Right lobe of liver (tissue), 6 donors: ENCODE measurements around the gene EPS8L3. TPM values are rescaled to one million over a fixed set of nuclear protein-coding genes. Genes with fewer than 3 reads are reported as not detected.
A peak's percentile ranks its signal among the peaks of the same experiment; 100 is the strongest.

Source experiments
- ATAC-seq, 4 donors: fragments of 200-7000 bp; cut with Tn5 transposase; one replicate each; pipeline ENCODE4 v1.9.1; 2020; ENCODE audit warnings: mild to moderate bottlenecking in 4 of 4, moderate library complexity in 4 of 4
- DNase-seq, 3 donors: peaks; one replicate each; pipeline ENCODE4 v3.0.0-alpha.2; 2020
- H3K27ac ChIP-seq, 3 donors: fragments of 200-600 bp; one replicate each; pipeline ENCODE4 v1.8.0; 2022
- H3K27me3 ChIP-seq, 2 donors: fragments of 200-600 bp; one replicate each; pipeline ENCODE4 v1.8.0; 2022
- H3K36me3 ChIP-seq, 4 donors: fragments of 200-600 bp; sonication (generic) in 1 of 4; one replicate each; pipeline versions ENCODE4 v1.5.1 to v1.8.0; 2017 to 2022; ENCODE audit warnings: control low read depth in 1 of 4
- H3K4me1 ChIP-seq, 4 donors: fragments of 200-600 bp; sonication (generic) in 1 of 4; one replicate each; pipeline versions ENCODE4 v1.5.1 to v1.8.0; 2017 to 2022; ENCODE audit warnings: control low read depth in 1 of 4
- H3K4me3 ChIP-seq, 3 donors: fragments of 200-600 bp; one replicate each; pipeline ENCODE4 v1.8.0; 2022
- H3K9me3 ChIP-seq, 4 donors: fragments of 200-600 bp; sonication (generic) in 1 of 4; one replicate each; pipeline versions ENCODE4 v1.5.1 to v1.8.0; 2017 to 2022; ENCODE audit warnings: control low read depth in 1 of 4
- POLR2A ChIP-seq: fragments of 450-650 bp; IDR thresholded peaks from one replicate; pipeline ENCODE4 v1.6.1; 2017; ENCODE audit warnings: antibody characterized with exemption, mild to moderate bottlenecking
- WGBS: methylation state at CpG from one replicate; pipeline ENCODE4 v1.1.6; 2018; ENCODE audit warnings: low coverage, low lambda C conversion rate; ENCODE audit not compliant: insufficient coverage; ENCODE audit errors: missing lambda C conversion rate; 5-methylcytosine and 5-hydroxymethylcytosine counted together
- intact Hi-C, 2 donors: fragments of 100-400 bp; cut with DNase I; formaldehyde crosslinking; loops; one replicate each; pipeline versions ENCODE4 v1.11.2 to v1.14.1; 2022
- total RNA-seq, 6 experiments: library from RNA; depleted of rRNA in 2 of 6; stranded (reverse); fragments of >200 nt in 2 of 6; fragmentation: NEBNext Ultra II Directional in 3 of 6; extraction: Animal tissue kit (Norgen Biotek cat#: 25700) in 3 of 6; gene quantifications; one replicate each; pipeline versions ENCODE4 v1.1.0 to v1.2.4, GENCODE V29; 2016 to 2023
- TF ChIP-seq, protein P1 (sequence below), 4 donors: fragments of 200-600 bp in 3 of 4; fragments of 450-650 bp in 1 of 4; IDR thresholded peaks; one replicate each; pipeline versions ENCODE4 v1.5.1 to v1.8.0; 2016 to 2022; ENCODE audit warnings: antibody characterized with exemption in 4 of 4, mild to moderate bottlenecking in 2 of 4
- donor health status: DM: no; HTN: yes; CAD: no.
- donor health status: DM: no; HTN: no; CAD: no.
- donor health status: DM: no; HTN: no; CAD: no.
- donor health status: DM: no; HTN: yes; CAD: no.
- donor health status: DM: no; HTN: yes; CAD: no.

Gene EPS8L3
- total RNA-seq, 6 experiments from 2014 or later, result 3.2 to 4.7 (median 3.3) TPM; not detected in 3

DNA sequence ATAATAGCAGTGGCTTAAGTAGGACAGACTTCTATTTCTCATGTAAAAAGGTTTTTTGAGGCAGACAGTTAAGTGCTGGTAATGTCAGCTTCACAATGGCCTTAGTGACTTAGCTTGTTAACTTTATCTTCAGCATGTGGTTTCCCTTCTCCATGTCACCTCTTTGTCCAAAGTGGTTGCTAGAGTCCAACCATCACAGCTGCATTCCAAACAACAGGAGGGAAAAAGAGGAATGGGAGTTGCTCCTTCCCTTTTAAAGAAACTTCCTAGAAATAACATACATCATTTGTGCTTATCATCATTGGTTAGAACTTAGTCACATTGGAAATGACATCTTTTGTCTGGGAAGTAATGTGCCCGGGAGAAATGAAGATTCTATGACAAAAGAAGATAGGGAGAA, 41.8 kb downstream of the EPS8L3 start:
- WGBS, result 100% methylated on average over 1 of the region's 1 CpG

GRCh38 chr1:109721042-109721441, 42.7 kb downstream of the EPS8L3 start:
- no peak overlapping the region for H3K27ac ChIP-seq
- TF ChIP-seq, protein P1, sequence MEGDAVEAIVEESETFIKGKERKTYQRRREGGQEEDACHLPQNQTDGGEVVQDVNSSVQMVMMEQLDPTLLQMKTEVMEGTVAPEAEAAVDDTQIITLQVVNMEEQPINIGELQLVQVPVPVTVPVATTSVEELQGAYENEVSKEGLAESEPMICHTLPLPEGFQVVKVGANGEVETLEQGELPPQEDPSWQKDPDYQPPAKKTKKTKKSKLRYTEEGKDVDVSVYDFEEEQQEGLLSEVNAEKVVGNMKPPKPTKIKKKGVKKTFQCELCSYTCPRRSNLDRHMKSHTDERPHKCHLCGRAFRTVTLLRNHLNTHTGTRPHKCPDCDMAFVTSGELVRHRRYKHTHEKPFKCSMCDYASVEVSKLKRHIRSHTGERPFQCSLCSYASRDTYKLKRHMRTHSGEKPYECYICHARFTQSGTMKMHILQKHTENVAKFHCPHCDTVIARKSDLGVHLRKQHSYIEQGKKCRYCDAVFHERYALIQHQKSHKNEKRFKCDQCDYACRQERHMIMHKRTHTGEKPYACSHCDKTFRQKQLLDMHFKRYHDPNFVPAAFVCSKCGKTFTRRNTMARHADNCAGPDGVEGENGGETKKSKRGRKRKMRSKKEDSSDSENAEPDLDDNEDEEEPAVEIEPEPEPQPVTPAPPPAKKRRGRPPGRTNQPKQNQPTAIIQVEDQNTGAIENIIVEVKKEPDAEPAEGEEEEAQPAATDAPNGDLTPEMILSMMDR (IDR thresholded peaks at IDR 0.05), result no peak
- no peak for TF ChIP-seq POLR2A
- ATAC-seq, result no peak
- intact Hi-C loops, result no loop called here
- no peaks in the 10 kb centered on the region for H3K4me1 ChIP-seq
- H3K27me3 ChIP-seq, result no peaks in the 10 kb centered on the region
- DNase-seq, result no peak
- 56% methylated on average over 5 of the region's 5 CpGs for WGBS
- no peaks in the 10 kb centered on the region for H3K36me3 ChIP-seq
- H3K4me3 ChIP-seq, result no peak overlapping the region
- H3K9me3 ChIP-seq, result no peaks in the 10 kb centered on the region

More for the DNA sequence above, 41.8 kb downstream of the EPS8L3 start:
- Histone ChIP-seq H3K4me1 (no peaks in the 10 kb centered on the region), H3K27me3 (no peaks in the 10 kb centered on the region), H3K27ac (no peak overlapping the region), H3K36me3 (no peaks in the 10 kb centered on the region), H3K4me3 (no peak overlapping the region), H3K9me3 (no peaks in the 10 kb centered on the region)
- ATAC-seq, result no peak
- TF ChIP-seq, protein P1 (IDR thresholded peaks at IDR 0.05), result no peak
- no peak for TF ChIP-seq POLR2A
- intact Hi-C loops, result no loop called here
- no peak for DNase-seq

DNA sequence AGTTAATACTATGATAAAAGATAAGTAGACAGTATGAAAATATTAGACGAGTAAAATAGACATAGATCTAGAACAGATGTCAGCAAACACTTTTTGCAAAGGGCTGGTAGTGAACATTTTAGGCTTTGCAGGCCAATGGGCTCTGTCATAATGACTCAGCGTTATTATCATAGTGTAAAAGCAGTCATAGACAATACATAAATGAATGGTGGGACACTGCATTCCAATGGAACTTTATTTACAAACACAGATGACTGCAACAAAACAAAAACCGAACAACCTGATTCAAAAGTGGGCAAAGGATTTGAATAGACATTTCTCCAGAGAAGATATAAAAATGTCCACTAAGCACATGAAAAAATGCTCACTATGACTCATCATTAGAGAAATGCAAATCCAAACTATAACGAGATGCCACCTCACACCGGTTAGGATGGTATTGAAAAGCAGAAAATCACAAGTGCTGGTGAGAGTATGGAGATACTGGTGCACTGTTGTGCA, 44.3 kb downstream of the EPS8L3 start:
- Histone ChIP-seq H3K9me3 (no peaks in the 10 kb centered on the region), H3K36me3 (no peaks in the 10 kb centered on the region), H3K27ac (no peak overlapping the region), H3K27me3 (no peaks in the 10 kb centered on the region), H3K4me1 (no peaks in the 10 kb centered on the region), H3K4me3 (no peak overlapping the region)
- TF ChIP-seq POLR2A, result no peak
- TF ChIP-seq, protein P1 (IDR thresholded peaks at IDR 0.05), result no peak
- intact Hi-C loops, result no loop called here
- no peak for ATAC-seq
- DNase-seq, result no peak
- WGBS, result 80% methylated on average over 5 of the region's 5 CpGs

- peak; percentile 66 to 97 (median 78) for ATAC-seq
- Histone ChIP-seq H3K4me3 (no peak overlapping the region), H3K9me3 (no peaks in the 10 kb centered on the region), H3K27me3 (no peaks in the 10 kb centered on the region), H3K36me3 (no peaks in the 10 kb centered on the region), H3K4me1 (no peaks in the 10 kb centered on the region), H3K27ac (no peak overlapping the region)
- WGBS, result 53% methylated on average over 2 of the region's 2 CpGs
- no peak for DNase-seq
- intact Hi-C loops, result no loop called here
- no peak for TF ChIP-seq POLR2A
- TF ChIP-seq, protein P1 (IDR thresholded peaks at IDR 0.05), result peak; percentile 16 to 35 (median 24)
Observed at GRCh38 chr1:109718495-109718894, 45.2 kb downstream of the EPS8L3 start.

DNA sequence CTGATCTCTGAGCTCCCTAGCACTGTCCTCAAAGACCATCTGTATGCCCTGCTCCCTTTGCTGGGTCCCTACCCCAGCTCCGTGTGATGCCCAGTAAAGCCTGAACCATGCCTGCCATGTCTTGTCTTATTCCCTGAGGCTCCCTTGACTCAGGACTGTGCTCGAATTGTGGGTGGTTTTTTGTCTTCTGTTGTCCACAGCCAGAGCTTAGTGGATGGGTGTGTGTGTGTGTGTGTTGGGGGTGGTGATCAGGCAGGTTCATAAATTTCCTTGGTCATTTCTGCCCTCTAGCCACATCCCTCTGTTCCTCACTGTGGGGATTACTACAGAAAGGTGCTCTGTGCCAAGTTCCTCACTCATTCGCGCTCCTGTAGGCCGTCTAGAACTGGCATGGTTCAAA, 46.0 kb downstream of the EPS8L3 start:
- Histone ChIP-seq H3K36me3 (no peaks in the 10 kb centered on the region), H3K4me1 (no peaks in the 10 kb centered on the region), H3K27ac (no peak overlapping the region), H3K9me3 (no peaks in the 10 kb centered on the region), H3K4me3 (no peak overlapping the region), H3K27me3 (no peaks in the 10 kb centered on the region)
- TF ChIP-seq, protein P1 (IDR thresholded peaks at IDR 0.05), result no peak
- TF ChIP-seq POLR2A, result no peak
- DNase-seq (no peak), ATAC-seq (no peak)
- intact Hi-C loops, result no loop called here
- 90% methylated on average over 5 of the region's 5 CpGs for WGBS
